Effector CD8-positive, alpha-beta T cell (primary cell): Measurements from ENCODE around the gene NME1.

Experiments
- DNase-seq: peaks from one replicate; lab custom pipeline; 2025; lab: John Stamatoyannopoulos, UW

Gene NME1

GRCh38 chr17:51189162-51189561 lies 35.8 kb downstream of the NME1 start:
- no peak for DNase-seq

- no peak for DNase-seq
These were observed 36.3 kb downstream of the NME1 start for GRCh38 chr17:51189628-51190027.

- no peak for DNase-seq
These were observed 38.5 kb downstream of the NME1 start for GRCh38 chr17:51191895-51192294.

GRCh38 chr17:51197754-51198153 lies 44.4 kb downstream of the NME1 start:
- DNase-seq = no peak

GRCh38 chr17:51200295-51200694 lies 46.9 kb downstream of the NME1 start:
- DNase-seq = no peak

GRCh38 chr17:51200846-51201245 lies 47.5 kb downstream of the NME1 start:
- no peak for DNase-seq

- DNase-seq = no peak
These were observed 50.5 kb downstream of the NME1 start for GRCh38 chr17:51203838-51204237.
